ENCODE measurements around the gene MDK. TPM values are rescaled to one million over a fixed set of nuclear protein-coding genes. Genes with fewer than 3 reads are reported as not detected.

The MDK gene
- total and polyA plus RNA-seq, 2 experiments from 2014 or later = 388 to 477 TPM

- no peak for TF ChIP-seq CTCF (conservative IDR thresholded peaks at IDR 0.05; ENCODE audit: low read depth in 2 of 2)
- no peak for TF ChIP-seq JUNB (IDR thresholded peaks at IDR 0.05; ENCODE audit: unreplicated experiment)
- TF ChIP-seq EZH2phosphoT487 (IDR thresholded peaks at IDR 0.05; ENCODE audit: unreplicated experiment) = no peak
- TF ChIP-seq ETS1 (IDR thresholded peaks at IDR 0.05) = no peak
Observed at GRCh38 chr11:46333394-46333947, 48.0 kb upstream of the MDK start (continued).

GRCh38 chr11:46334211-46334610 lies 47.3 kb upstream of the MDK start:
- Histone ChIP-seq H3K27me3 (ENCODE audit: insufficient read depth) (peaks cover 60% of the 10 kb centered on the region), H3K4me1 (ENCODE audit: insufficient read depth) (peaks cover 55% of the 10 kb centered on the region), H3K27ac (ENCODE audit: low read depth) (no peak overlapping the region), H3K4me2 (no peak overlapping the region), H3K9me2 (ENCODE audit: insufficient read depth) (no peaks in the 10 kb centered on the region), H3K79me2 (replicated peaks; ENCODE audit: insufficient read depth) (no peaks in the 10 kb centered on the region), H3F3A (replicated peaks; ENCODE audit: low read depth) (peaks cover 23% of the 10 kb centered on the region; the same call in 1 of the 2 replicates), H4K20me1 (replicated peaks; ENCODE audit: insufficient read depth) (no peaks in the 10 kb centered on the region), H3K36me3 (ENCODE audit: insufficient read depth) (no peaks in the 10 kb centered on the region; the same call in 1 of the 2 replicates), H2AFZ (no peak overlapping the region), H3K4me3 (0 out of 2 replicates have a peak overlapping the region, but pooled peaks have one; percentile 77)
- TF ChIP-seq CREB1 (CRISPR knock-in tag; IDR thresholded peaks at IDR 0.05; ENCODE audit: low read depth) (no peak), STAT1 (IDR thresholded peaks at IDR 0.05; ENCODE audit: unreplicated experiment) (no peak), NANOG (IDR thresholded peaks at IDR 0.05; ENCODE audit: borderline replicate concordance) (no peak), POLR2AphosphoS5 (IDR thresholded peaks at IDR 0.05; ENCODE audit: low read depth) (no peak)
- no peaks in the 10 kb centered on the region for H3K9me3 Mint-ChIP-seq
- peak overlapping the region; percentile 73; the same call in 1 of the 3 replicates for H3K4me3 Mint-ChIP-seq
- ATAC-seq (no peak), DNase-seq (ENCODE audit: low spot score) (no peak)
- peaks cover 71% of the 10 kb centered on the region for H3K4me1 Mint-ChIP-seq
- peaks cover 4% of the 10 kb centered on the region; the same call in 2 of the 3 replicates for H3K36me3 Mint-ChIP-seq (ENCODE audit: low read depth)
- H3K27me3 Mint-ChIP-seq (ENCODE audit: insufficient read depth, low read depth, poor library complexity) = peaks cover 61% of the 10 kb centered on the region
- H3K27ac Mint-ChIP-seq = no peak overlapping the region

- Histone ChIP-seq H3K4me2 (peak overlapping the region; percentile 57), H3K4me3 (no peak overlapping the region), H3K27ac (ENCODE audit: low read depth) (no peak overlapping the region), H3K36me3 (ENCODE audit: insufficient read depth) (no peaks in the 10 kb centered on the region; the same call in 1 of the 2 replicates), H3K79me2 (replicated peaks; ENCODE audit: insufficient read depth) (no peaks in the 10 kb centered on the region), H3F3A (replicated peaks; ENCODE audit: low read depth) (peaks cover 21% of the 10 kb centered on the region; the same call in 1 of the 2 replicates), H2AFZ (no peak overlapping the region), H3K27me3 (ENCODE audit: insufficient read depth) (peaks cover 50% of the 10 kb centered on the region), H3K9me2 (ENCODE audit: insufficient read depth) (no peaks in the 10 kb centered on the region), H3K4me1 (ENCODE audit: insufficient read depth) (peaks cover 58% of the 10 kb centered on the region), H4K20me1 (replicated peaks; ENCODE audit: insufficient read depth) (no peaks in the 10 kb centered on the region)
- Mint-ChIP-seq H3K27me3 (ENCODE audit: insufficient read depth, low read depth, poor library complexity) (peaks cover 60% of the 10 kb centered on the region), H3K4me3 (peak overlapping the region; percentile 25; the same call in 1 of the 3 replicates), H3K4me1 (peaks cover 76% of the 10 kb centered on the region), H3K36me3 (ENCODE audit: low read depth) (peaks cover 4% of the 10 kb centered on the region; the same call in 2 of the 3 replicates), H3K27ac (no peak overlapping the region), H3K9me3 (no peaks in the 10 kb centered on the region)
- DNase-seq (ENCODE audit: low spot score) (no peak), ATAC-seq (no peak)
- no peak for TF ChIP-seq CTCF (conservative IDR thresholded peaks at IDR 0.05; ENCODE audit: low read depth in 2 of 2)
- no peak for TF ChIP-seq JUNB (IDR thresholded peaks at IDR 0.05; ENCODE audit: unreplicated experiment)
- TF ChIP-seq ZNF114 (CRISPR knock-in tag; IDR thresholded peaks at IDR 0.05) = no peak
- TF ChIP-seq ETS1 (IDR thresholded peaks at IDR 0.05) = no peak
- TF ChIP-seq POLR2AphosphoS5 (IDR thresholded peaks at IDR 0.05; ENCODE audit: low read depth) = no peak
Observed at GRCh38 chr11:46335271-46335670, 46.2 kb upstream of the MDK start.

Data from GM23338 (cell line).